Activated CD4-positive, alpha-beta T cell treated with anti-CD3 and anti-CD28 coated beads for 1 hour (primary cell): Measurements from ENCODE around the gene UPF1.
A peak's percentile ranks its signal among the peaks of the same experiment; 100 is the strongest.

Source experiments
- DNase-seq: peaks from one replicate; pipeline ENCODE4 v3.0.0-alpha.2; 2020

Gene UPF1

GRCh38 chr19:18841400-18841799, 9.6 kb downstream of the UPF1 start:
- no peak for DNase-seq

- DNase-seq = no peak
Observed at GRCh38 chr19:18842166-18842565, 10.4 kb downstream of the UPF1 start.

DNA sequence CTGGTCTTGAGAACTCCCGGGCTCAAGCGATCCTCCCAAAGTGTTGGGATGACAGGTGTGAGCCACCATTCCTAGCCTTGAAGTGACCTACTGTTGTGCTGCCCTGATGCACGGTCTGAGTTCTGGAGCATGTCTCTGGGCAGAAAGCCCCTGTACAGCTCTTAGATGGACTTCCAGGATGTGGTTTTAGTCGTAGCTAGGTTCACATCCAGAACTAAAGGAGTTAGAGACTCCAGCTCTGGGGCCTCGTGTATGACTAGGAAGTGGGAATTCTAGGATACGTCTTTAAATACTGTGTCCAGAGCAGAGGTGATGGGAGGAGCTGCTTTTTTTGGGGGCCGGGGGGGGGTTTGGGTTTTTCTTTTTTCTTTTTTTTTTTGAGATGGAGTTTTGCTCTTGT, 12.2 kb downstream of the UPF1 start:
- DNase-seq = no peak

DNA sequence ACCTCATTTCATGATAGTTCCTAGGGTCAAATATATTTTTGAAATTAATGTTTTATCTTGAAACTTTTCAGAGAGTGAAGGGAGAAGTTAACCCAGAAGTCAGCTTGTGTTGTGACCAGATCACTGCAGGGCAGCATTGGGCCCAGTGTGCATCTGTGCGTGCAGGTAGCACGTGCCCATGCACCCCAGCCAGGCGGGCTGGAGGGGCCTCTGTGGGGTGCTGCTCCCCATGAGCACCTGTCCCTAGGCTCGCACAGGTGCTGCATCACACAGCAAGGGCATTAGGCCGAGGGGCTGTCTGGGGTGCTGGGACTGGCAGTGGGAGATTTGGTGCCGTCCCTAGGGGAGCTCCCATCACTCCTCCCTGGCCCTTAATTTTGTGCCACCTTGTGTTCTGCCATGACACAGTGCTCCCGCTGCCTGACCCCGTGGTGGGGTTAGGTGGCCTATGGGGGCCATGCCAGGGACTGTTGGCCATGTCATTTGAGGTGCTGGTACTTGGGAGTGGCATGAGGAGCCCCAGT, 13.1 kb downstream of the UPF1 start:
- no peak for DNase-seq

- DNase-seq = no peak
Observed at GRCh38 chr19:18845961-18846360, 14.2 kb downstream of the UPF1 start.

GRCh38 chr19:18846862-18847548, 15.2 kb downstream of the UPF1 start:
- peak; percentile 53 for DNase-seq

DNA sequence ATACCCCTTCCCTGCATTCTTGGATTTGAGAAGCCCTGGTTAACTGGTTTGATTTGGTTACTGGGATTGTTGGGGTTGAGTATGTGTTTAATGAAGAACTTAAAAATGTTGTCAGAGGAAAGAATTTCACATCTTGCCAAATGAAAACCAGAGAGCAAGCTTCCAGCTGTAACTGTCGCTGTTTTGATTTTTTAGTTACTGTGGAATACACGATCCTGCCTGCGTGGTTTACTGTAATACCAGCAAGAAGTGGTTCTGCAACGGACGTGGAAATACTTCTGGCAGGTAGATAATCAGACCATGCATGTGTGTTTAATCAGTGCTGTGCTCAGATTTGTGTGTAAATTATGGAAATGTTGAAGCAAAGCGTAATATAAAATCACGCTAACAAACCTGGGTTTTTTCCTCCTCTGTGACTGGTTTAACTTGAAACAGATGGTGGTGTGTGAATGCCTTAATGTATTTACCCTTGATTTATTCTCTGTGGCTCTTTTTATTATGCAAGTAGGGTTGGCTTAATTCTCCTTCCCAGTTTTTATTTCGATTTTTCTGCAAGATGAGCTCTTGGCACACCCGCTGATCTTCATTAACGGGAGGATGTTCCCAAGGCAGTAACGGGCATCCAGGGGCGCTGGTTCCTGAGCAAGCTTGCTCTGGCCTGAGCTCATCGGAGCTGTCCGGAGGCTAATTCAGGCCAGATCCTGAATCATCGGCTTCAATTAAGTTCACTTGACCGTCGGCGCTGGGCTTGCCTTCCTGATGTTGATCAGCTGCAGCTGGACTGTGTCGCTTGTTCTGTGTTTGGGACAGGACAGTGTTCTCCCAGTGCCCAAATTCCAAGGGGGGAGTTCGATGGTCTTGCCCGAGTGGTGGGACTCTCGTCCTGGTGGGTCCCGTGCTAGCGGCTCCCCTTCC, 16.0 kb downstream of the UPF1 start:
- no peak for DNase-seq

DNA sequence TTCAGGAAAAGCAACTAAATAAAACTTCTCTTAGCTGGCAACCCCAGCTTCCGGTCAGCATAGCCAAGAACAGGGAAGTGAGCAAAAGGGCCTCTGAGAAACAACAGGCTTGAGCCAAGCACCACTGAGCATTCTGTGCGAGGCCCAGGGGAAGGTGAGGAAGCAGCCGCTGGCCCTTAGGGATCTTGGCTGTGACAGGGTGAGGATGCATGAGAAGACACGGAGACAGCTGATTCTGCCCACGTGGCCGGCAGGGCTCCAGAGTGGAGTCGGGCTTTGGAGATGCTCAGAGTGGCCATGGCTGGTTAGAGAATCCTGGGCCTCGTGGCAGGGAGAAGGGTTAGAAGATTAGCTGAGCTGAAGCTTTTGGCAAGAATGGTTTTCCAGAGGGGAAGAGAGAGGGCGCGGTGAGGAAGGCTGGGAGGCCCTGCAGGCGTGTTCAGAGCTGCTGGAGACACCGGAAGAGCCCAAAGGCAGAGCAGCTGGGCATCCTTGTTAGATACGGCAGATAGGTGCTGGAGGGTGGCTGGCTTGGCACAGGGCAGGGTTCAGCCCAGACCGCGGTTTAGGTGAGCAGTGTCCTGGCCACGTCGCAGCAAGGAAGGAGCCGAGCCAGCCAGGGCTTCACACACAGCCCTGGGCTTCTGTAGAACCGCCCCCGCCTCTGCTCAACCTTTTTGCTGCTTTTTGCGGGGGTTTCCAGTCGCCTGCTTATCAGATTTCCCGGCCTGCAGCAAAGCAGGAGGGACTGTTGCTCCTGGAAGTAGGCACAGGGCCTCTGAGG, 17.3 kb downstream of the UPF1 start:
- no peak for DNase-seq

- DNase-seq = no peak
Observed at GRCh38 chr19:18849838-18850400, 18.2 kb downstream of the UPF1 start.

GRCh38 chr19:18850471-18851375, 19.0 kb downstream of the UPF1 start:
- DNase-seq = no peak

GRCh38 chr19:18851673-18852325, 20.0 kb downstream of the UPF1 start:
- no peak for DNase-seq

DNA sequence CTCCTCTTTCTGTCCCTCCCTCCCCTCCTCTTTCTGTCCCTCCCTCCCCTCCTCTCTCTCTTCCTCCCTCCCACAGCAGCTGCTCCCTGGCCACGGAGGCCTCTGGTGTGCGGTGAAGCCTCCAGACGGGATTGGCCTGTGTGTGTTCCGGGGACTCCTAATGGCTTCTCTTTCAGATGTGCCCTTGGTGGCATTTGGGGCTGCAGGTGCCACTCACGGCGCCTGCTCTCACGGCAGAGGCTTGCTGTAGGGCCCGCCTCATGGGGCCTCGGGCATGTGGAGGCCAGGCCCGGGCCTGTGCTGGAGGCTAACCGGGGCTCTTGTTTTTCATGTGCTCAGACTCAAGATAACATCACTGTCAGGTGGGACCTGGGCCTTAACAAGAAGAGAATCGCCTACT, 20.9 kb downstream of the UPF1 start:
- DNase-seq = no peak

GRCh38 chr19:18853755-18854427, 22.1 kb downstream of the UPF1 start:
- no peak for DNase-seq

- no peak for DNase-seq
Observed at GRCh38 chr19:18854982-18855381, 23.2 kb downstream of the UPF1 start.

DNA sequence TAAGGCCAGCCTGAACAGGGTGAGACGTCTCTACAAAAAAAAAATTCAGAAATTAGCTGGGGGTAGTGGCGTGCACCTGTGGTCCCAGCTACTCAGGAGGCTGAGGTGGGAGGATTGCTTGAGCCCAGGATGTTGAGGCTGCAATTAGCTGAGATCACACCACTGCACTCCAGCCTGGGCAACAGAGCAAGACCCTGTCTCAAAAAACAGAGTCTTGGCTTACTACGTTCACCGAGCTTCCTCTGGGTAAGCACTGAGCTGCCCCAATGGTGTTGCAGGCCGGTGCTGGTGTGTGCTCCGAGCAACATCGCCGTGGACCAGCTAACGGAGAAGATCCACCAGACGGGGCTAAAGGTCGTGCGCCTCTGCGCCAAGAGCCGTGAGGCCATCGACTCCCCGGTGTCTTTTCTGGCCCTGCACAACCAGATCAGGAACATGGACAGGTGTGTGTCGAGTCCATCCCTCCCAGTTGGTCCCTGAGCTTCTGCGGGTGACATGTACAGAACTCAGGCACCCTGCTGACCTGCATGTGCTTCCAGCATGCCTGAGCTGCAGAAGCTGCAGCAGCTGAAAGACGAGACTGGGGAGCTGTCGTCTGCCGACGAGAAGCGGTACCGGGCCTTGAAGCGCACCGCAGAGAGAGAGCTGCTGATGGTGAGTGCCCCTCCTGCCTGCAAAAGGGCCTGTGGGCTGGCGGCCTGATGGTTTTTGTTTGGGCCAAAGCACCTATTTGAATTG, 24.1 kb downstream of the UPF1 start:
- DNase-seq = no peak

GRCh38 chr19:18856385-18857126, 24.8 kb downstream of the UPF1 start:
- DNase-seq = no peak

DNA sequence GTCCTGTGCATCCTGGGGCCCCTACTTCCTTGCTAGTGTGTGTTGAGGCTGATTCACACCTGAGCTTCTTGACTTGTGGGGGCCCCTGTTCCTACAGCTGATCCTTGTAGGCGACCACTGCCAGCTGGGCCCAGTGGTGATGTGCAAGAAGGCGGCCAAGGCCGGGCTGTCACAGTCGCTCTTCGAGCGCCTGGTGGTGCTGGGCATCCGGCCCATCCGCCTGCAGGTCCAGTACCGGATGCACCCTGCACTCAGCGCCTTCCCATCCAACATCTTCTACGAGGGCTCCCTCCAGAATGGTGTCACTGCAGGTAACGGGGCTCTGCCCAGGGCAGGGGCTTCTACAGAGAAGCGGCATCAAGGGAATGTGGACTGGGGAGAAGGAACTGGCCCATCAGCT, 25.5 kb downstream of the UPF1 start:
- no peak for DNase-seq

DNA sequence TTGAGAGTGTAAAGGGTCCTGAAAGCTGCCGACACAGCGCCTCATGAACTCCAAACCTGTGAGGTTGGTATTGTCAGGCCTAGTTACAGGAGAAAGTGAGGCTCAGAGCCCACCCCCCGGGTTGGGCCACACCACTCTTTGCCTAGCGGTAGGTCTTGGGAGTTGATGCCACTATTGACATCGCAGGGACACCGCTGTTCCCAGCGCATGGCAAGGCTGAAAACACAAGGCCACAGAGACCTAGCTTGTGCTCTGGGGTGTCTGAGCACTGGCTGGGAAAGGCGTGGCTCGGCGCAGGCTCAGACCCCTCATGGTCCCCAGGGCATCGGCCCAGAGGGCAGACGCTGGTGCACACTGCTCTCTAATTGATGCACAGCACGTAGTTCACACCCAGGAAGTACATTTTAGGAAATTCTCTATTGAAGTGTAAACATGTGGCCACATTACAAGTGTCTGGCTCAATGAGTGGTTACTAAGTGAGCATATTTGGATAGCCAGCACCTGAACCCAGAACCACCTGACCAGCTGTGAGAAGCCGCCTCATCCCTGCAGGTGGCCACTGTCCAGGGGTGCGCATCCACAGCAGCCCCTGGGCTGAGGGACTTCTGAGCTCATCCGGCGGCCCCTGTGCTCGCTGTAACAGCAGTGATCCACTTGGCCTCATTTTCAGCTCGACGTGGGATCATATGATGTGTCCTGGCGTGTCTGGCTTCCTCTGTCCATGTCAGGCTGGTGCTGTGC, 27.3 kb downstream of the UPF1 start:
- DNase-seq = no peak
